ENCODE results near the gene PHOSPHO2. TPM values are rescaled to one million over a fixed set of nuclear protein-coding genes. Genes with fewer than 3 reads are reported as not detected.

PHOSPHO2 gene
- polyA plus RNA-seq, 1 donor (not counting 4 experiments of a cell fraction or from before 2014, with no cell fraction given), result 2.9 TPM

- Histone ChIP-seq H3K9ac (ENCODE audit: control insufficient read depth, extremely low read depth, insufficient read depth, low read length) (no peak overlapping the region), H4K20me1 (ENCODE audit: control insufficient read depth, extremely low read depth, insufficient read depth, low read length) (no peaks in the 10 kb centered on the region), H3K36me3 (ENCODE audit: control insufficient read depth in 2 of 2, extremely low read depth in 1 of 2, insufficient read depth in 2 of 2, low read length in 2 of 2) (no peaks in the 10 kb centered on the region), H3K4me3 (ENCODE audit: control insufficient read depth in 2 of 3, extremely low read depth in 1 of 3, insufficient read depth in 2 of 3, low read depth in 1 of 3, low read length in 3 of 3) (no peak overlapping the region), H3K4me2 (ENCODE audit: control insufficient read depth, extremely low read depth, insufficient read depth, low read depth, low read length) (no peak overlapping the region), H3K4me1 (ENCODE audit: control insufficient read depth, extremely low read depth, insufficient read depth, low read length) (peaks cover 3% of the 10 kb centered on the region), H3K27ac (ENCODE audit: control insufficient read depth, insufficient read depth, low read length) (no peak overlapping the region), H3K9me1 (ENCODE audit: control insufficient read depth, extremely low read depth, insufficient read depth, low read length) (no peaks in the 10 kb centered on the region), H2AFZ (ENCODE audit: control insufficient read depth, low read length) (no peak overlapping the region), H3K27me3 (ENCODE audit: control insufficient read depth, extremely low read depth, insufficient read depth, low read length) (no peaks in the 10 kb centered on the region), H3K9me3 (ENCODE audit: control insufficient read depth, low read depth, low read length) (no peaks in the 10 kb centered on the region), H3K79me2 (ENCODE audit: control insufficient read depth, insufficient read depth, low read length) (no peaks in the 10 kb centered on the region)
- FAIRE-seq, result no peak
- dilution Hi-C loops (cut with MboI; ENCODE audit: extremely low pct_ligation_motif_present, low sequenced_read_pairs), result no loop called here
- no peak for DNase-seq (ENCODE audit: low read depth, low spot score)
- TF ChIP-seq CTCF (optimal IDR thresholded peaks at IDR 0.05 in 1 of 3, IDR thresholded peaks at IDR 0.05 in 1 of 3, conservative IDR thresholded peaks at IDR 0.05 in 1 of 3; ENCODE audit: extremely low read depth in 1 of 3, insufficient read depth in 2 of 3, low read length in 3 of 3) (no peak), EZH2 (IDR thresholded peaks at IDR 0.05; ENCODE audit: low read length) (no peak)
Measured at GRCh38 chr2:169717691-169718063, 23.4 kb downstream of the PHOSPHO2 start.

- Histone ChIP-seq H2AFZ (ENCODE audit: control insufficient read depth, low read length) (no peak overlapping the region), H4K20me1 (ENCODE audit: control insufficient read depth, extremely low read depth, insufficient read depth, low read length) (no peaks in the 10 kb centered on the region), H3K4me3 (ENCODE audit: control insufficient read depth in 2 of 3, extremely low read depth in 1 of 3, insufficient read depth in 2 of 3, low read depth in 1 of 3, low read length in 3 of 3) (no peak overlapping the region), H3K9me1 (ENCODE audit: control insufficient read depth, extremely low read depth, insufficient read depth, low read length) (no peaks in the 10 kb centered on the region), H3K9ac (ENCODE audit: control insufficient read depth, extremely low read depth, insufficient read depth, low read length) (no peak overlapping the region), H3K36me3 (ENCODE audit: control insufficient read depth in 2 of 2, extremely low read depth in 1 of 2, insufficient read depth in 2 of 2, low read length in 2 of 2) (no peaks in the 10 kb centered on the region), H3K4me1 (ENCODE audit: control insufficient read depth, extremely low read depth, insufficient read depth, low read length) (peaks cover 3% of the 10 kb centered on the region), H3K27me3 (ENCODE audit: control insufficient read depth, extremely low read depth, insufficient read depth, low read length) (no peaks in the 10 kb centered on the region), H3K27ac (ENCODE audit: control insufficient read depth, insufficient read depth, low read length) (no peak overlapping the region), H3K79me2 (ENCODE audit: control insufficient read depth, insufficient read depth, low read length) (no peaks in the 10 kb centered on the region), H3K9me3 (ENCODE audit: control insufficient read depth, low read depth, low read length) (no peaks in the 10 kb centered on the region), H3K4me2 (ENCODE audit: control insufficient read depth, extremely low read depth, insufficient read depth, low read depth, low read length) (no peak overlapping the region)
- no peak for FAIRE-seq
- no peak for DNase-seq (ENCODE audit: low read depth, low spot score)
- TF ChIP-seq CTCF (optimal IDR thresholded peaks at IDR 0.05 in 1 of 3, IDR thresholded peaks at IDR 0.05 in 1 of 3, conservative IDR thresholded peaks at IDR 0.05 in 1 of 3; ENCODE audit: extremely low read depth in 1 of 3, insufficient read depth in 2 of 3, low read length in 3 of 3) (no peak), EZH2 (IDR thresholded peaks at IDR 0.05; ENCODE audit: low read length) (no peak)
- dilution Hi-C loops (cut with MboI; ENCODE audit: extremely low pct_ligation_motif_present, low sequenced_read_pairs), result no loop called here
Measured at GRCh38 chr2:169718930-169719504, 24.7 kb downstream of the PHOSPHO2 start.
